H9 (cell line): ENCODE results near the gene CHN2. TPM values are rescaled to one million over a fixed set of nuclear protein-coding genes. Genes with fewer than 3 reads are reported as not detected.

Source experiments
- DNase-seq: peaks from one replicate; pipeline ENCODE4 v3.0.0-alpha.2; 2017
- H2AFZ ChIP-seq: one replicate; pipeline ENCODE4 v1.6.1; 2013; ENCODE audit warnings: mild to moderate bottlenecking, low read length, control low read depth, moderate library complexity
- H2AK5ac ChIP-seq: 2 replicates; pipeline ENCODE4 v1.6.1; 2013; ENCODE audit warnings: low read length, control low read depth, mixed read lengths; ENCODE audit not compliant: insufficient read length
- H2BK120ac ChIP-seq: one replicate; pipeline ENCODE4 v1.6.1; 2013; ENCODE audit warnings: low read depth, mild to moderate bottlenecking, low read length, control low read depth, inconsistent platforms; ENCODE audit not compliant: poor library complexity, severe bottlenecking
- H2BK12ac ChIP-seq: 2 replicates; pipeline ENCODE4 v1.6.1; 2013; ENCODE audit warnings: low read length, control low read depth, mixed read lengths, low read depth; ENCODE audit not compliant: insufficient read length
- H2BK15ac ChIP-seq: 2 replicates; pipeline ENCODE4 v1.6.1; 2013; ENCODE audit warnings: low read depth, low read length, control low read depth
- H2BK20ac ChIP-seq: one replicate; pipeline ENCODE4 v1.6.1; 2013; ENCODE audit warnings: low read depth, mild to moderate bottlenecking, low read length, control low read depth, inconsistent platforms; ENCODE audit not compliant: poor library complexity, severe bottlenecking
- H2BK5ac ChIP-seq: 2 replicates; pipeline ENCODE4 v1.6.1; 2013; ENCODE audit warnings: low read length, control low read depth, mixed read lengths; ENCODE audit not compliant: insufficient read length
- H3K14ac ChIP-seq: 2 replicates; pipeline ENCODE4 v1.6.1; 2013; ENCODE audit warnings: low read length, control low read depth; ENCODE audit not compliant: insufficient read depth
- H3K18ac ChIP-seq: 2 replicates; pipeline ENCODE4 v1.6.1; 2013; ENCODE audit warnings: low read depth, mild to moderate bottlenecking, mixed read lengths, low read length, control low read depth; ENCODE audit not compliant: insufficient read length
- H3K23ac ChIP-seq: 2 replicates; pipeline ENCODE4 v1.6.1; 2013; ENCODE audit warnings: low read length, control low read depth, mixed read lengths, low read depth; ENCODE audit not compliant: insufficient read length
- H3K23me2 ChIP-seq: 2 replicates; pipeline ENCODE4 v1.6.1; 2013; ENCODE audit warnings: low read depth, mild to moderate bottlenecking, mixed read lengths, low read length, control low read depth; ENCODE audit not compliant: insufficient read length, poor library complexity, severe bottlenecking
- H3K27ac ChIP-seq: 2 replicates; pipeline ENCODE4 v1.5.1; 2013; ENCODE audit warnings: low read length, control low read depth, mixed read lengths, low read depth; ENCODE audit not compliant: insufficient read length
- H3K27me3 ChIP-seq: 2 replicates; pipeline ENCODE4 v1.6.1; 2013; ENCODE audit warnings: low read length, control low read depth, inconsistent platforms; ENCODE audit not compliant: insufficient read depth
- H3K4ac ChIP-seq: 2 replicates; pipeline ENCODE4 v1.6.1; 2013; ENCODE audit warnings: low read depth, mild to moderate bottlenecking, control low read depth, inconsistent platforms, low read length, moderate library complexity
- H3K4me1 ChIP-seq: 2 replicates; pipeline ENCODE4 v1.6.1; 2013; ENCODE audit warnings: low read length, control low read depth, inconsistent platforms; ENCODE audit not compliant: insufficient read depth
- H3K4me2 ChIP-seq: 2 replicates; pipeline ENCODE4 v1.6.1; 2013; ENCODE audit warnings: low read length, control low read depth, mixed read lengths; ENCODE audit not compliant: insufficient read length, insufficient read depth
- H3K56ac ChIP-seq: 2 replicates; pipeline ENCODE4 v1.6.1; 2013; ENCODE audit warnings: low read depth, mild to moderate bottlenecking, mixed read lengths, low read length, control low read depth; ENCODE audit not compliant: insufficient read length
- H3K79me1 ChIP-seq: 2 replicates; pipeline ENCODE4 v1.6.1; 2013; ENCODE audit warnings: low read depth, mild to moderate bottlenecking, moderate library complexity, low read length, control low read depth, inconsistent platforms; ENCODE audit not compliant: insufficient read depth, poor library complexity, severe bottlenecking
- H3K79me2 ChIP-seq: 2 replicates; pipeline ENCODE4 v1.6.1; 2013; ENCODE audit warnings: low read length, control low read depth, inconsistent platforms; ENCODE audit not compliant: insufficient read depth
- H3K9ac ChIP-seq: 2 replicates; pipeline ENCODE4 v1.6.1; 2013; ENCODE audit warnings: low read length, control low read depth, mixed read lengths; ENCODE audit not compliant: insufficient read length; ENCODE audit errors: extremely low read depth
- H3K9me3 ChIP-seq: one replicate; pipeline ENCODE4 v1.6.1; 2013; ENCODE audit warnings: low read depth, low read length, inconsistent platforms; ENCODE audit not compliant: control insufficient read depth
- H3T11ph ChIP-seq: one replicate; pipeline ENCODE4 v1.6.1; 2013; ENCODE audit warnings: mild to moderate bottlenecking, low read length, control low read depth, inconsistent platforms
- H4K20me1 ChIP-seq: one replicate; pipeline ENCODE4 v1.6.1; 2013; ENCODE audit not compliant: control insufficient read depth, insufficient read length, insufficient read depth
- H4K5ac ChIP-seq: 2 replicates; pipeline ENCODE4 v1.6.1; 2013; ENCODE audit warnings: low read depth, mild to moderate bottlenecking, mixed read lengths, low read length, control low read depth; ENCODE audit not compliant: insufficient read length
- H4K8ac ChIP-seq: replicated peaks from 2 replicates; pipeline ENCODE4 v1.6.1; 2013; ENCODE audit warnings: low read length, control low read depth, mixed read lengths, low read depth; ENCODE audit not compliant: insufficient read length
- H4K91ac ChIP-seq: 2 replicates; pipeline ENCODE4 v1.6.1; 2013; ENCODE audit warnings: low read depth, mild to moderate bottlenecking, moderate library complexity, mixed read lengths, low read length, control low read depth; ENCODE audit not compliant: insufficient read length
- H3K27ac Mint-ChIP-seq, 3 experiments: 2 replicates in 2 of 3; 3 replicates in 1 of 3; pipeline ENCODE4 v1.8.0; 2020 to 2021; ENCODE audit warnings: mixed read lengths in 3 of 3, mild to moderate bottlenecking in 1 of 3, moderate library complexity in 1 of 3
- H3K27me3 Mint-ChIP-seq: 2 replicates; pipeline ENCODE4 v1.8.0; 2021; ENCODE audit warnings: low read depth, mild to moderate bottlenecking, moderate library complexity, mixed read lengths
- H3K36me3 Mint-ChIP-seq, 3 experiments: 2 replicates in 2 of 3; 3 replicates in 1 of 3; pipeline ENCODE4 v1.8.0; 2020 to 2021; ENCODE audit warnings: low read depth in 3 of 3, mixed read lengths in 3 of 3; ENCODE audit not compliant: insufficient read depth in 1 of 3
- H3K4me1 Mint-ChIP-seq, 2 experiments: 2 replicates each; pipeline ENCODE4 v1.8.0; 2020; ENCODE audit warnings: mixed read lengths in 2 of 2
- H3K4me3 Mint-ChIP-seq, 2 experiments: 2 replicates in 1 of 2; 3 replicates in 1 of 2; pipeline ENCODE4 v1.8.0; 2020 to 2021; ENCODE audit warnings: mild to moderate bottlenecking in 2 of 2, mixed read lengths in 2 of 2, moderate library complexity in 1 of 2
- H3K9me3 Mint-ChIP-seq, 2 experiments: 2 replicates in 1 of 2; 3 replicates in 1 of 2; pipeline ENCODE4 v1.8.0; 2020; ENCODE audit warnings: mild to moderate bottlenecking in 2 of 2, mixed read lengths in 2 of 2, moderate library complexity in 1 of 2
- WGBS: extraction: QIAGEN DNeasy Blood & Tissue Kit; methylation state at CpG from one replicate; pipeline ENCODE4 v1.1.7; 2013; ENCODE audit warnings: missing lambda C conversion rate, low lambda C conversion rate, mixed read lengths; ENCODE audit not compliant: insufficient read length; ENCODE audit errors: extremely low coverage; 5-methylcytosine and 5-hydroxymethylcytosine counted together
- total RNA-seq: library from RNA; stranded (reverse); gene quantifications from 2 replicates; pipeline ENCODE4 v1.2.1, GENCODE V29; 2021
- TF ChIP-seq, protein P1 (sequence below): fragments of 200-600 bp; sonication (generic); conservative IDR thresholded peaks from 3 replicates; pipeline ENCODE4 v1.8.0; 2021; ENCODE audit warnings: antibody characterized with exemption, mild to moderate bottlenecking

CHN2 gene
- total RNA-seq, 1 experiment from 2014 or later, result 3.3 TPM

DNA sequence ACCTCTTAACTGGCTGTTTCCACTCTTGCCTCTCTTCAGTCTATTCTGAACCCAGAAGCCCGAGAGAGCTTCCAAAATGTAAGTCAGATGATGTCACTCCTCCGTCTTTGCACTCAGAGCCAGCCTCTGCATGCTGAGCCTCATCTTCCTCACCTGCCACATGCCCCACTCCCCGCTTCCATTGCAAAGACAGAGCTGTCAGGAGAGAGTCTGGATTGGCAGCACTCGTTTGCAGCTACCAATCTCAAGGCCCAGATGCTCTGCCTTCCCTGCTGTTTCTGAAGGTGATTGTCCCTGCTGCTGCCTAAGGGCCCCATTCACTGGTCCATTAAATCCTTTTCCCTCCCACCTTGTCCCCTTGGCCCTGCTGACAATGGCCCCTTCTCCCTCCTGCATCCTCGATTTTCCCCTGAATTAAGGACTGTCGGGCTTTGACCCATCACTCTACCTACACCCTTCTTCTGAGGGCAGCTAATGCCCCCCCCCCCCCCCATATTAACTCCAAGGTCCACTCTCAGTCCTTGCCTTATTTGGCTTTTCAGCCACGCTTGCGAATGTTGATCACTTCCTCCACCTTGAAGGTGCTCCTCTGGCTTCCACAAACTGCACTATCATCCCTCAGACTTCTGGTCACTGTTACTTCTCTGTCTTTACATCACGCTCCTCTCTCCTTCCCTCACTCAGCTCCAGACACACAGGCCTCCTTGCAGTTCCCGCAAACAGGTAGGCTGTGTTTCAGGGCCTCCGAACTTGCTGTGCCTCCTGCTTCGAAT lies 98.5 kb downstream of the CHN2 start:
- no peaks in the 10 kb centered on the region for H4K20me1 ChIP-seq
- H3K56ac ChIP-seq, result no peak overlapping the region
- no CpG with 5 or more reads among the region's 12 CpGs for WGBS
- H2AFZ ChIP-seq, result no peak overlapping the region
- H3K14ac ChIP-seq, result no peak overlapping the region
- no peak overlapping the region for H4K8ac ChIP-seq
- H3K79me1 ChIP-seq, result no peaks in the 10 kb centered on the region
- no peaks in the 10 kb centered on the region; the same call in 1 of the 2 replicates for H3K27me3 Mint-ChIP-seq
- no peaks in the 10 kb centered on the region; a peak in 1 of 5 replicates for H3K9me3 Mint-ChIP-seq
- TF ChIP-seq, protein P1, sequence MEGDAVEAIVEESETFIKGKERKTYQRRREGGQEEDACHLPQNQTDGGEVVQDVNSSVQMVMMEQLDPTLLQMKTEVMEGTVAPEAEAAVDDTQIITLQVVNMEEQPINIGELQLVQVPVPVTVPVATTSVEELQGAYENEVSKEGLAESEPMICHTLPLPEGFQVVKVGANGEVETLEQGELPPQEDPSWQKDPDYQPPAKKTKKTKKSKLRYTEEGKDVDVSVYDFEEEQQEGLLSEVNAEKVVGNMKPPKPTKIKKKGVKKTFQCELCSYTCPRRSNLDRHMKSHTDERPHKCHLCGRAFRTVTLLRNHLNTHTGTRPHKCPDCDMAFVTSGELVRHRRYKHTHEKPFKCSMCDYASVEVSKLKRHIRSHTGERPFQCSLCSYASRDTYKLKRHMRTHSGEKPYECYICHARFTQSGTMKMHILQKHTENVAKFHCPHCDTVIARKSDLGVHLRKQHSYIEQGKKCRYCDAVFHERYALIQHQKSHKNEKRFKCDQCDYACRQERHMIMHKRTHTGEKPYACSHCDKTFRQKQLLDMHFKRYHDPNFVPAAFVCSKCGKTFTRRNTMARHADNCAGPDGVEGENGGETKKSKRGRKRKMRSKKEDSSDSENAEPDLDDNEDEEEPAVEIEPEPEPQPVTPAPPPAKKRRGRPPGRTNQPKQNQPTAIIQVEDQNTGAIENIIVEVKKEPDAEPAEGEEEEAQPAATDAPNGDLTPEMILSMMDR, result no peak
- no peak overlapping the region for H2BK120ac ChIP-seq
- H2BK12ac ChIP-seq, result no peak overlapping the region
- no peaks in the 10 kb centered on the region for H3K23me2 ChIP-seq
- no peak overlapping the region for H3K4me2 ChIP-seq
- peak overlapping the region in 1 of 3 experiments; percentile 1; a peak in 2 of 7 replicates for H3K27ac Mint-ChIP-seq
- no peak overlapping the region for H2AK5ac ChIP-seq
- no peak overlapping the region for H3K27ac ChIP-seq
- H3K4me1 ChIP-seq, result peaks cover 18% of the 10 kb centered on the region
- H3K4me1 Mint-ChIP-seq, result peaks cover 78 to 91% of the 10 kb centered on the region in 2 experiments
- H2BK5ac ChIP-seq, result no peak overlapping the region
- no peak overlapping the region for H2BK20ac ChIP-seq
- H3K79me2 ChIP-seq, result no peaks in the 10 kb centered on the region
- no peak overlapping the region for H3K4ac ChIP-seq
- H3K4me3 Mint-ChIP-seq, result no peak overlapping the region
- no peak overlapping the region for H2BK15ac ChIP-seq
- DNase-seq, result no peak
- H3K23ac ChIP-seq, result no peak overlapping the region
- no peak overlapping the region for H4K91ac ChIP-seq
- no peaks in the 10 kb centered on the region for H3K27me3 ChIP-seq
- H4K5ac ChIP-seq, result no peak overlapping the region
- no peaks in the 10 kb centered on the region for H3K9me3 ChIP-seq
- no peak overlapping the region for H3T11ph ChIP-seq
- no peaks in the 10 kb centered on the region; a peak in 1 of 7 replicates for H3K36me3 Mint-ChIP-seq
- peak overlapping the region; percentile 40 for H3K18ac ChIP-seq
- H3K9ac ChIP-seq, result no peak overlapping the region
